GM12865 (cell line): ENCODE measurements around the gene BCL6B.

Experiments
- DNase-seq: peaks from one replicate; pipeline ENCODE4 v3.0.0; 2010; ENCODE audit warnings: low read depth
- H3K4me3 ChIP-seq: 2 replicates; pipeline ENCODE4 v1.5.1; 2011; ENCODE audit warnings: mild to moderate bottlenecking, low read depth, low read length, control low read depth
- CTCF ChIP-seq: IDR thresholded peaks from 2 replicates; pipeline ENCODE4 v1.5.1; 2011; ENCODE audit warnings: low read length, control low read depth, low read depth, inconsistent platforms; ENCODE audit not compliant: insufficient read depth; ENCODE audit errors: missing control alignments

Gene BCL6B

GRCh38 chr17:7023576-7024401 is 939 bp downstream of the BCL6B start:
- no peak overlapping the region for H3K4me3 ChIP-seq
- DNase-seq: peak; percentile 94
- TF ChIP-seq CTCF: no peak

- DNase-seq: no peak
- no peak for TF ChIP-seq CTCF
- H3K4me3 ChIP-seq: no peak overlapping the region
Measured at GRCh38 chr17:7024402-7024785, 1.5 kb downstream of the BCL6B start.

GRCh38 chr17:7025245-7025644 is 2.4 kb downstream of the BCL6B start:
- no peak overlapping the region for H3K4me3 ChIP-seq
- no peak for TF ChIP-seq CTCF

GRCh38 chr17:7026471-7027115 is 3.7 kb downstream of the BCL6B start:
- TF ChIP-seq CTCF: no peak
- H3K4me3 ChIP-seq: no peak overlapping the region
- no peak for DNase-seq

More at GRCh38 chr17:7025245-7025644, 2.4 kb downstream of the BCL6B start:
- DNase-seq: no peak

GRCh38 chr17:7027335-7027734 is 4.5 kb downstream of the BCL6B start:
- no peak for TF ChIP-seq CTCF
- DNase-seq: no peak
- no peak overlapping the region for H3K4me3 ChIP-seq

- no peak for DNase-seq
- no peak overlapping the region for H3K4me3 ChIP-seq
- no peak for TF ChIP-seq CTCF
Measured at GRCh38 chr17:7029096-7029495, 6.2 kb downstream of the BCL6B start.

- peak overlapping the region; percentile 35 for H3K4me3 ChIP-seq
- peak; percentile 66 for DNase-seq
- no peak for TF ChIP-seq CTCF
Measured at GRCh38 chr17:7029659-7030058, 6.8 kb downstream of the BCL6B start.
